HG03520 (cell line): ENCODE data around the gene SLC24A2.

ENCODE experiments used
- ATAC-seq: cut with Tn5 transposase; IDR thresholded peaks from one replicate; pipeline ENCODE4 v1.9.1; 2021; ENCODE audit warnings: mild to moderate bottlenecking, moderate library complexity; ENCODE audit not compliant: unreplicated experiment

The SLC24A2 gene

DNA sequence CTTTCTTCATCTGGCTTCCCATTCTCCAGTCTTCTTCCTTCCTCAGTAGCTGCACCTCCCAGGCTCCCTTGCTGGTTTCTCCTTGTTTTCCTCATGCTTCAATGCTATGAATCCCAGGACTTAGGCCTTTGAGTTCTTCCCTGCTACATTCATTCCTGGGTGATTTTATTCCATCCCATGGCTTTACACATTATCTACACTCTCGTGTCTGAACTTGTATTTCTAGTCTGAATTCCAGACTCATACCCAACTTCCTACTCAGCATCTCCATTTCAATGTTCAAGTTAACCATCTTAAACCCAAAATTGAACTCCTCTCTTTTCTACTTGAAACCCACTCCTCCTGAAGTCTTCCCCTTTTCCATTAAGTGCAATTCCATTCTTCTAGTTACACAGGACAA is 20.0 kb downstream of the SLC24A2 start:
- no peak for ATAC-seq

DNA sequence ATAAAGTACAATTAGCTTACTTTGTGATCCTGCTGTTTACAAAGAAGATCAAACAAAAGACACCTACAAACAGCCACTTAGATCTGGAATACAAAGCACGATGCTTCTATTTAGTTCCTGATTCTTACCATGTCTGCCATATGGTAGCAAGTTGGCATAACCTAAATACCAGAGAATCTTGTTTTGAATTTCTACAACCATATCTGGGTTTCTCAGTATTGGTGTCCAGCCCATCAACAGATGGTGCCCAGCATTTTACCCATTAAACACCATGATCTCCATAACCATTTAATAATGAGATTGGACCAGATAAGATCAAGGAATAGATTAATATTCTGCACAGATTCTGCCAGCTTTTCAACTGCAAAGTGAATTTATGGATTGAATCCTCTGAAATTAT is 29.8 kb downstream of the SLC24A2 start:
- no peak for ATAC-seq

DNA sequence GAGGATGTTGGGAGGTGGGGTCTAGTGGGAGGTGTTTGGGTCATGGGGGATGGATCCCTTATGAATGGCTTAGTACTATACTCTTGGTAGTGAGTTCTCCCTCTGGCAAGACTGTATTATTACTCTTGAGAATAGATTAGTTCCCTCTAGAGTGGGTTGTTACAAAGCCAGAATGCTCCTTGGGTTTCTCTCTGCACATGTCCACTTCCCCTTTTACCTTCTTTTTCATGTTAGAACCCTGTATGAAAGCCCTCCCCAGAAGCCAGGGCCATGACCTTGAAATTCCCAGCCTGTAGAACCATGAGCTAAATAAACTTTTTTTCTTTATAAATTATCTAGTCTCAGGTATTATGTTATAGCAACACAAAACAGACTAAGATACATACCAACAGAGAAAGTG is 31.1 kb downstream of the SLC24A2 start:
- ATAC-seq: no peak

DNA sequence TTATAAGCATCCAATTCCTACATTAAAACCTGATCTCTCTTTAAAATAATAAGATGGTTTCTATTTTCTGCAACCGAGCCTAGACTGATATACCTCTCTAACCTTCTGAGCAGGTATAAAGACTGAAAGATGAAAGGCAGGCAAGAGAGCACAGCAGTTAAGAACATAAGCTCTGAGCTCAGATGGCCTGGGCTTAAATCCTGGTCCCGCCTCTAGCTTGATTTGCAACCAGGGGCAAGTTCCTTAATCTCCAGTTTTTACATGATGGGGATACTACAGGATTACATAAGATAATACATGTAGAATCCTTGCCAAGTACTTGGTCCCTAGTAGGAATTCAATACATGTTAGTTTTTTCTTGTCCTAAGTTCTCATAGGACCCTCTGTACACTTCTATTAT is 33.9 kb downstream of the SLC24A2 start:
- no peak for ATAC-seq

DNA sequence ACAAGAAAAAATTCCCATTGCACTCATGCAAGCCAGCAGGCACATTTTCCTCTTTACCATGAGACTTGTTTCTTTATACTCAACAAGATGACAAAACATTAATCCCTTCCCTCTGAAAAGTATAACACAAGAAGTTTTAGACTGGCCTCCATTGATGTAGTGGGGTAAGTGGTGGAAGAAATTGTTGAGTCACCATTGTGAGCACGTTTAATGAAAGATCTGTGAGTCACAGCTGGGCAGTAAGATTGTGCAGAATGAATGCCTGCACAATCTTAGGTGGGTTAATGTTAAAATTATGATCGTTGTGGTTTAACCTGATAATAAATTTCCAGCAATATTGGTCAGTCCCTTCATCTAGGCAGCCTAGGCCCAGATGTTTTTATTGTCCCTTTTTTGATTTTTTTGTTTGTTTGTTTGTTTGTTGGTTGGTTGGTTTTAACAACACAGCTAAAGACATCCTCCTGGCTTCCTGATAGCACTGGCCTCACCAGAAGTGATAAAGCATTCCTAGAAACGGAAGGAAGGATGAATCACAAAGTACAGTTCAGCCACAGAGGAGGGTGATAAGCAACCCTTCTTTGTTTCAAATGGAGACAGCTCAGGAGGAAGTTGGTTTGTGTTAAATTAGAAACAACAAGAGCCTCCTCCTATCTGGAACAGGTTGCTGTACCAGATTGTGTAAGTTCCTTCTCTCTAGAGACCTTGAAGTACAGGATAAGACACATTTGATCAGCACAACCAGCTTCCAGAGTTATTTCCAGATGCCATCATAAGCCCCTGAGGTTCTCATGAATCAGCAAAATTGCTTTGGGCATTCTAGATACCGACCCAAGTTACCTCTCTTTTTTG is 40.3 kb downstream of the SLC24A2 start:
- no peak for ATAC-seq

DNA sequence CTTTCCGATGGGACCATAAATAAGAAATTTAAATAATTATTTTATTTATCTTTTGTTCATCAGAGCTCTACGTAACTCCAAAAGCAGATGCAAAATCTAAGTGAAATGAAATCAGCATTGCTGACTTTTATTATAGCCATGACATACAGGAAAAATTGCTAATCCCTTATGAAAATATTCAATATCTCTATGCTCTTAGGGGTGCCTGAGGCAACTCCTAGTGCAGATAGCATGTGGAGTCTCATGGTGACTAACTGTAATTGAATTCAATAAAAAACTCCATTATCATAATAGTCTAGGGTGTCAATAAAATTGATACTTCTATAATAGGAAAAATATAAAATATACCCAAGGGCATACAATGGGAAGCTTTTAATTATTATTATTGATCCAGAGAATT is 42.6 kb downstream of the SLC24A2 start:
- no peak for ATAC-seq

DNA sequence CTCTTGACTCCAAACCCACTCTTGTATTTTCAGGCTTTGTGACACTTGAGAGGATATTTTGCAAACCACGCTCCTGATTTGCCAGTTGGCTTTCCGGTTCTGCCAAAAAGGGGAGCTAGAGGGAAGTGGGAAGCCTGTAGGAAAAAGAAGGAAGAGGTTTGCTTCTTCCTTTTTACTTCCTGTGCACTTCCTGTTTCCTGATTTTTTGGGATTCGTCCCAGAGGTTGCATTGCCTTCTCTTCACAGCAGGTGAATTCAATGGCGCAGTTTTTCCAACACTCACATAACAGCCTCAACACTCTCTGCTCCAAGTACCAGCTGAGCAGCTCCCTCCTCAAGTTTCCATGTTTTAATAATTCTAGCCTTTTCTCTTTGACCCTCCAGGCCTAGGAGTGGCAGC is 47.7 kb downstream of the SLC24A2 start:
- no peak for ATAC-seq
